GM20431 (cell line): ENCODE data around the gene BLID.

Experiments
- in situ Hi-C: fragments of 300-500 bp; cut with MseI, MboI; formaldehyde crosslinking; loops from one replicate; pipeline ENCODE4 v1.15.0; 2020; ENCODE audit warnings: low sequenced_read_pairs; ENCODE audit not compliant: unreplicated experiment

The BLID gene

GRCh38 chr11:122108192-122108799 is 7.7 kb downstream of the BLID start:
- in situ Hi-C loops = no loop called here

- in situ Hi-C loops = no loop called here
Observed at GRCh38 chr11:122107566-122107965, 8.4 kb downstream of the BLID start.

GRCh38 chr11:122107045-122107444 is 9.0 kb downstream of the BLID start:
- in situ Hi-C loops = no loop called here

- in situ Hi-C loops = no loop called here
Observed at GRCh38 chr11:122105044-122105758, 10.8 kb downstream of the BLID start.

GRCh38 chr11:122104341-122104740 is 11.7 kb downstream of the BLID start:
- in situ Hi-C loops = no loop called here

GRCh38 chr11:122103726-122104125 is 12.3 kb downstream of the BLID start:
- in situ Hi-C loops = no loop called here

GRCh38 chr11:122103321-122103720 is 12.7 kb downstream of the BLID start:
- in situ Hi-C loops = no loop called here

GRCh38 chr11:122102426-122102825 is 13.6 kb downstream of the BLID start:
- in situ Hi-C loops = no loop called here

- in situ Hi-C loops = no loop called here
Observed at GRCh38 chr11:122101625-122102291, 14.3 kb downstream of the BLID start.

- in situ Hi-C loops = no loop called here
Observed at GRCh38 chr11:122100756-122101080, 15.3 kb downstream of the BLID start.

GRCh38 chr11:122100037-122100755 is 15.8 kb downstream of the BLID start:
- in situ Hi-C loops = no loop called here

- in situ Hi-C loops = no loop called here
Observed at GRCh38 chr11:122099374-122100036, 16.5 kb downstream of the BLID start.

GRCh38 chr11:122098261-122098980 is 17.6 kb downstream of the BLID start:
- in situ Hi-C loops = no loop called here

GRCh38 chr11:122097419-122098001 is 18.5 kb downstream of the BLID start:
- in situ Hi-C loops = no loop called here

GRCh38 chr11:122096272-122097112 is 19.5 kb downstream of the BLID start:
- in situ Hi-C loops = no loop called here

- in situ Hi-C loops = no loop called here
Observed at GRCh38 chr11:122095681-122096262, 20.2 kb downstream of the BLID start.

GRCh38 chr11:122094836-122095235 is 21.2 kb downstream of the BLID start:
- in situ Hi-C loops = no loop called here

- in situ Hi-C loops = no loop called here
Observed at GRCh38 chr11:122093731-122094275, 22.2 kb downstream of the BLID start.
